PFSK-1 (cell line): ENCODE data around the gene CASZ1.

Experiments
- POLR2AphosphoS5 ChIP-seq: IDR thresholded peaks from 2 replicates; pipeline ENCODE4 v1.6.1; 2012; ENCODE audit warnings: low read depth, mild to moderate bottlenecking, control low read depth, low read length, moderate library complexity
- REST ChIP-seq, 2 experiments: IDR thresholded peaks; 2 replicates each; pipeline versions ENCODE4 v1.6.1 to v1.8.0; 2011 to 2012; ENCODE audit warnings: low read depth in 2 of 2, low read length in 2 of 2, control low read depth in 1 of 2, inconsistent platforms in 1 of 2, mild to moderate bottlenecking in 1 of 2, moderate library complexity in 1 of 2; ENCODE audit not compliant: insufficient read depth in 1 of 2
- TAF1 ChIP-seq: IDR thresholded peaks from 2 replicates; pipeline ENCODE4 v1.6.1; 2012; ENCODE audit warnings: low read length, control low read depth, borderline replicate concordance; ENCODE audit not compliant: insufficient read depth

GRCh38 chr1:10625554-10625953 is 170.9 kb downstream of the CASZ1 start:
- TF ChIP-seq POLR2AphosphoS5 (no peak), TAF1 (no peak), REST (IDR thresholded peaks at IDR 0.05; ENCODE audit: insufficient read depth in 1 of 2, low read depth in 2 of 2, low read length in 2 of 2) (no peak)
